Stimulated activated naive CD8-positive, alpha-beta T cell treated with anti-CD3 and anti-CD28 coated beads, Interleukin-15, amount 100 ng/mL, for 72 hours (primary cell): ENCODE results near the gene EFNB2.

Source experiments
- ATAC-seq: fragments of 150-1000 bp; cut with Tn5 transposase; 2 replicates; pipeline ENCODE4 v1.10.0; 2021; ENCODE audit warnings: mild to moderate bottlenecking, moderate library complexity
- DNase-seq, 2 donors: peaks; one replicate each; pipeline ENCODE4 v3.0.0; 2021 to 2022
- H3K27ac Mint-ChIP-seq, 2 donors: one replicate each; pipeline ENCODE4 v1.8.0; 2022; ENCODE audit warnings: mild to moderate bottlenecking in 2 of 2, mixed read lengths in 2 of 2, moderate library complexity in 2 of 2
- H3K27me3 Mint-ChIP-seq: one replicate; pipeline ENCODE4 v1.8.0; 2022; ENCODE audit warnings: mixed read lengths
- H3K4me1 Mint-ChIP-seq: one replicate; pipeline ENCODE4 v1.8.0; 2022; ENCODE audit warnings: mild to moderate bottlenecking, mixed read lengths
- H3K4me3 Mint-ChIP-seq, 2 donors: one replicate each; pipeline ENCODE4 v1.8.0; 2022; ENCODE audit warnings: mild to moderate bottlenecking in 2 of 2, mixed read lengths in 2 of 2, moderate library complexity in 1 of 2
- H3K9me3 Mint-ChIP-seq, 2 donors: one replicate each; pipeline ENCODE4 v1.8.0; 2022; ENCODE audit warnings: mixed read lengths in 2 of 2

The EFNB2 gene, protein sequence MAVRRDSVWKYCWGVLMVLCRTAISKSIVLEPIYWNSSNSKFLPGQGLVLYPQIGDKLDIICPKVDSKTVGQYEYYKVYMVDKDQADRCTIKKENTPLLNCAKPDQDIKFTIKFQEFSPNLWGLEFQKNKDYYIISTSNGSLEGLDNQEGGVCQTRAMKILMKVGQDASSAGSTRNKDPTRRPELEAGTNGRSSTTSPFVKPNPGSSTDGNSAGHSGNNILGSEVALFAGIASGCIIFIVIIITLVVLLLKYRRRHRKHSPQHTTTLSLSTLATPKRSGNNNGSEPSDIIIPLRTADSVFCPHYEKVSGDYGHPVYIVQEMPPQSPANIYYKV

DNA sequence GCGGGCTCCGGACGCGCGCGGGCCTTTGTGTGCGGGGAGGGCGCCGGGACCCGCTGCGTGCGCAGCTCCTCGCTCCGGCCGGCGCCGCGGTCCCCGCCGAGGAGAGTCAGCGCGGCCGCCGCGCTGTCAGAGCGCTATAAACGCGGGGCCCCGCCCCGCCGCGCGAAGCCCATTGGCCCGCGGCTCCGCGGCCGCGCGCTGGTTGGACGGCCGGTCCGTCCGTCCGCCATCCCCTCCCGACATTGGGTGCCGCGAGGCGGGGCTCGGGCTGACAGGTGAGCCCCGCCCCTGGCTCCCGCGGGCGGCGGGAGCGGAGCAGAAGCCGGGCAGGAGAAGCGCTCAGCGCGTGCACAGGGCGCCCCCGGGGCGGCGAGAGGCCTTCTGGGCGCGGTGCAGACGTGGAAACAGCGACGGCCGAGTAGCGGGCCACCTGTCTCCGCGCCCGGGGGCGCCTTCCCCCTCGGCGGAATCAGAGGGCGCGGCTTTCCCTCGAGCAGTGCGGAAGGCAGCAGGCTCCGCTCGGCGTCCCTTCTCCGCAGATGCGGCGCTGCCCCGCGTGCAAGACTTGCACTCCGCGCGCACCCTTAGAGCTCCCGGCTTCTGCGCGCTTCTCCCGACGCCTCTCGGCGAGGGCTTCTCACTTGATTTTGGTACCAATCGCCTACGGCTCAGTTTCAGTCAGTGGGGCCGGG, at the start of gene EFNB2:
Gene EFNB2 (minus strand): TSS at position 111 of the 692 bp plus-strand sequence. CDS start 698 bp downstream, outside the sequence.
- Mint-ChIP-seq H3K4me1 (peaks cover 27% of the 10 kb centered on the region), H3K27me3 (peaks cover 40% of the 10 kb centered on the region), H3K9me3 (no peaks in the 10 kb centered on the region), H3K27ac (peak within 1 kb of the TSS; percentile 7 to 82), H3K4me3 (peak within 1 kb of the TSS; percentile 86 to 97)
- peak; percentile 88 to 90 for DNase-seq
- ATAC-seq, result peak; percentile 95

DNA sequence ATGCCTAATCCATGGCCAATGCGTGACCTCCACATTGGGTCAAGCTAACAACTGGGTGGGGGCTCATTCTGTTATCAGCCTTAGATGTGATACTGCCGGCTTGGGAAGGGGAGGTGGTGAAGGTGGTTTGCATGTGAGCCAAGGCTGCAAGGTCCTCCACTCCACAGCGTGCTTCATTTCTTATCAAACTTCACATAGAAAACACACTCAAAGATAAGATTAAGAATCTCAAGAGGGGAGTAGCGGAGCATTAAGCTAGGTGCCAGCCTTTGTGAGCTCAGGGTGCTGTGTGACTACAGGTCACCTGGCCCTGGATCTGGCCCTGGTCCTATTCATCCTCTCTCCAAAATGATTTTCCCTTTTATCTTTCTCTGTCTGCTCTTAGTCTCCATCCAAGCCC, 45.8 kb upstream of the EFNB2 start:
- H3K27ac Mint-ChIP-seq, result no peak overlapping the region
- no peak for DNase-seq
- H3K27me3 Mint-ChIP-seq, result no peaks in the 10 kb centered on the region
- no peaks in the 10 kb centered on the region for H3K4me1 Mint-ChIP-seq
- H3K4me3 Mint-ChIP-seq, result no peak overlapping the region
- no peak for ATAC-seq
- H3K9me3 Mint-ChIP-seq, result peaks cover 9 to 19% of the 10 kb centered on the region in 2 donors

DNA sequence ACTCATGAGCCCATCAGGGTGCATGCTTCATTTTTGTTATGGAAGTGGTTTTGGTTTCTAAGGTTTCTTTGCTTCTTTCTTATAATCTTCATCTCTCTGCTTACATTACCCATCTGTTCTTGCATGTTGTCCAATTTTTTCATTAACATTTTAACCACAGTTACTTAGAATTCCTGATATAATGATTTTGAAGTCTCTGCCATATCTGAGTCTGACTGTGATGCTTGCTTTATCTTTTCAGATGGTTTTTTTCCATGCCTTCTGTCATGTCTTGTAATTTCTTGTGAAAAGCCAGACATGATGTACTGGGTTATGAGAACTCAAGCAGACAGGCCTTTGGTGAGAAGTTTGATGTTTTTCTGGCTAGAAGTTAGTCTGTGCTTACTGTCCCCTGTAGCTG, 40.4 kb upstream of the EFNB2 start:
- Mint-ChIP-seq H3K27me3 (no peaks in the 10 kb centered on the region), H3K27ac (no peak overlapping the region), H3K4me1 (peaks cover 4% of the 10 kb centered on the region), H3K9me3 (peaks cover 11 to 15% of the 10 kb centered on the region in 2 donors), H3K4me3 (no peak overlapping the region)
- no peak for ATAC-seq
- no peak for DNase-seq

DNA sequence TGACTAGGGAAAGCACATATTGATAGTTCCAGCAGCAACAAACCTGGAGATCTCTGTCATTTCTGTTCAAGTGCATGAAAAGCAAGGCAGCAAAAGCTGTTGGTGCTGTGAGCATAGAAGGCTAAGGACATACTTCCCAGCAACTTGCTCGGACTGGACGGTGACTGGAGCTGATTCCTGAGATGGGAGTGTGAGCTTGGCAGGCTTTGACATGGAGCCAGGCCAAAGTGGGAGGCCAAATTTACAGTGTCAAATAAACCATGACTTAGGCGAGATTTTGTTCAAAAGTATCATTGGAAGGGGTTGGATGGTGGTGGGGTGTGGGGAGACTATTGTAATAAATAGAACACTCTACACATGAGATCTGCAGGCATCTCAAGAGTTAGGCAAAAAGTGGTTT, 38.4 kb upstream of the EFNB2 start:
- no peak overlapping the region for H3K4me3 Mint-ChIP-seq
- DNase-seq, result no peak

DNA sequence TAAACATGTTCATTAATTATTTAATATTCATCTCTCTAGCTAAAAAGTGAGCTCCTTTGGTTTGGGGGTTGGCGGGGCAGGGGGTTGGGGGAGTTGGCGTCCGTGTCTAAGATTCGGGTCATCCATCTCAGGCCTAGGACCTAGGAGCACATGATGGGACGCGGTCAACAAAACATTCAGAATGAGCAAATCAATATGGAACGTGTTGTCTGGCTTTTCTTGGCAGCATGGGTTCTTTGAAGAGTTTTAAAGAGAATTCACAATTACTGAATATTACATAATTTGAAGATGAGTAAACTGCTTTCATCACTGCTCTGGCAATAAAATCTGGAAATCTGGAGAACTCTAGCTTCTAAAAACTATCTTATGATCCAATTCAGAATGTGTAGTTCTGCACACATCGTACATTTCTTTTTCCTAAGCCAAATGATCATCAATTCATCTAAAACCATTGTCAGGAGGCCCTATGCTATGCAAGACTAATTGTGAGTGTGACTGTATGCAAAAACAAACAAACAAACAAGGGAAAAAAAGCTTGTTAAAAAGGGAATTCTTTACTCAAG, 37.9 kb upstream of the EFNB2 start:
- no peak for DNase-seq
- Mint-ChIP-seq H3K27me3 (no peaks in the 10 kb centered on the region), H3K9me3 (peaks cover 11 to 22% of the 10 kb centered on the region in 2 donors), H3K4me3 (no peak overlapping the region), H3K27ac (no peak overlapping the region), H3K4me1 (peaks cover 23% of the 10 kb centered on the region)
- no peak for ATAC-seq

More for the DNA sequence above, 38.4 kb upstream of the EFNB2 start:
- no peak overlapping the region for H3K27ac Mint-ChIP-seq
- no peaks in the 10 kb centered on the region for H3K27me3 Mint-ChIP-seq
- H3K9me3 Mint-ChIP-seq, result peaks cover 11 to 22% of the 10 kb centered on the region in 2 donors
- peaks cover 19% of the 10 kb centered on the region for H3K4me1 Mint-ChIP-seq
- no peak for ATAC-seq

DNA sequence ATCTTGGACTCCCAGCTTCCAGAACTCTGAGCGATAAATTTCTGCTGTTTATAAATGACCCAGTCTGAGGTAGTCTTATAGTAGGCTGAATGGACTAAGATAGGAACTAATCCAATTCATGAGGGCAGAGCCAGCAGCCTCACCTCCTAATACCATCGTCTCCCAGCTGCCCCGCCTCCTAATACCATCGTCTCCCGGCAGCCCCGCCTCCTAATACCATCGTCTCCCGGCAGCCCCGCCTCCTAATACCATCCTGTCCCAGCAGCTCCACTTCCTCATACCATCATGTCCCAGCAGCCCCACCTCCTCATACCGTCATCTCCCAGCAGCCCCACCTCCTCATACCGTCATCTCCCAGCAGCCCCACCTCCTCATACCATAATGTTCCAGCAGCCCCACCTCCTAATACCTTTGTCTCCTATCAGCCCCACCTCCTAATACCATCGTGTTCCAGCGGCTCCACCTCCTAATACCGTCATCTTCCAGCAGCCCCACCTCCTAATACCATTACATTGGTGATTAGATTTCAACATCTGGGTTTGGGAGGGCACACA, 34.9 kb upstream of the EFNB2 start:
- DNase-seq (peak in 1 of 2 donors; percentile 34), ATAC-seq (no peak)
- Mint-ChIP-seq H3K27me3 (no peaks in the 10 kb centered on the region), H3K27ac (no peak overlapping the region), H3K9me3 (peaks cover 11 to 22% of the 10 kb centered on the region in 2 donors), H3K4me3 (peak overlapping the region in 1 of 2 donors; percentile 56), H3K4me1 (peaks cover 37% of the 10 kb centered on the region)

DNA sequence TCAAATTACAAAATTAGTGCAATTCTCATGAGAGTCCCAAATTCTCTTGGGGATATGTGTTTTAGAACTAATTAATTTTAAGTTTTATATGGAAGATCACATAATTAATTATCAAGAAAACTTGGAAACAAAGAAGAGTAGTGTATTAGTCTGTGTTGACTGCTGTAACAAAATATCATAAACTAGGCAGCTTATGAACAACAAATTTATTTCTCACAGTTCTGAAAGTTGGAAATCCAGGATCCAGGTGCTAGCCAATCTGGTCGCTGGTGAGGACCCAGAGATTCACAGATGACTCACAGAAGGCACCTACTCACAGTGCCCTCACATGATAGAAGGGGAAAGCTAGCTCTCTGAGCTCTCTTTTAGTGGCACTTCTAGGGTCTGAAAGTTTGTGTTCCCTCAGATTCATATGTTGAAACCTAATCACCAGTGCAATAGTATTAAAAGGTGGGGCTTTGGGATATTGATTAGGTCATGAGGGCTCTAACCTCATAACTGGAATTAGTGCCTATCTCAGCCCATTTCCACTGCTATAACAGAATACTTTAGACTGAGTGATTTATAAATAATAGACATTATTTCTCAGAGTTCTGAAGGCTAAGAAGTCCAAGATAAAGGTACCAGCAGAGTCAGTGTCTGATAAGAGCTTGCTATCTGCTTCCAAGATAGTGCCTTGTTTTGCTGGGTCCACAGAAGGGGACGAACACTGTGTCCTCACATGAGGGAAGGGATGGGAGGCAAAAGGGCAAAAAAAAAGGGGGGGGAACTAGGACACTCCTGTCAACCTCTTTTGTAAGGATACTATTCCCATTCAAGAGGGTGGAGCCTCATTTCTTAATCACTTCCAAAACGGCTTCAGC, 34.0 kb upstream of the EFNB2 start:
- peaks cover 7 to 17% of the 10 kb centered on the region in 2 donors for H3K9me3 Mint-ChIP-seq
- DNase-seq (no peak), ATAC-seq (no peak)
- no peak overlapping the region for H3K4me3 Mint-ChIP-seq
- no peaks in the 10 kb centered on the region for H3K27me3 Mint-ChIP-seq
- H3K4me1 Mint-ChIP-seq, result peaks cover 46% of the 10 kb centered on the region
- no peak overlapping the region for H3K27ac Mint-ChIP-seq

DNA sequence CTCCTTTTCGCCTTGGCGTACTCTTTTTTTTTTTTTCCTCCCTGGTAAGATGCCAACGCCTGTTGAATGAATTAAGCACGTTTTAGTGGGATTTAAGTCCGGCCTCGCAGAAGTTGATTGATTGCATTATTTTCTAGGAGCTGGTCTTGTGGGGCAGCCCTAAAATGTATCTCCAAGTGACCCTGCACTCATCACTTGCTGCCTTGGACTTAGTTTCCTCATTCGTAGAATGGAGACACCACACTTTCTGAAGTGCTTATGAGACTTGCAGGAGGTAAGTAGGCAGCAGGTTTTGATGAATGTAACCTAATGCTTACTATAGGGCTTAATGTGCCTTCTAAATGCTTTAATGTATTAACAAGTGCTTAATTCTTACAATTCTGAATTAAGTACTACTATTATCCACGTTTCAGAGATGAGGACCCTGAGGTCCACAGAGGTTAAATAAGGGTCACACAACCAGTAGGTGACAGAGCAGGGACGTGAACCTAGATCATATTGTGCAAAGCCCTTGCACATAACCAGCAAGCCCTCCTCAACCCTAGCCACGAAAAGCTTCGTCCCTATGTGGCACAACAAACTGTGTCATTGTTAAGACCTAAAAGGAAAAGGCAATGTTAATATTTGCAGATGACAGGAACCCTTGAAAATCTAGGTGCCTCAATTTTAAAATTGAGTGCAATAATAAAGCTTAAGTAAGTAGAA, 33.0 kb upstream of the EFNB2 start:
- H3K4me1 Mint-ChIP-seq, result peaks cover 56% of the 10 kb centered on the region
- peak; percentile 34 for ATAC-seq
- H3K27ac Mint-ChIP-seq, result peak overlapping the region; percentile 99
- H3K4me3 Mint-ChIP-seq, result peak overlapping the region; percentile 92 to 94
- H3K27me3 Mint-ChIP-seq, result no peaks in the 10 kb centered on the region
- no peak for DNase-seq
- peaks cover 0 to 7% of the 10 kb centered on the region in 2 donors for H3K9me3 Mint-ChIP-seq

DNA sequence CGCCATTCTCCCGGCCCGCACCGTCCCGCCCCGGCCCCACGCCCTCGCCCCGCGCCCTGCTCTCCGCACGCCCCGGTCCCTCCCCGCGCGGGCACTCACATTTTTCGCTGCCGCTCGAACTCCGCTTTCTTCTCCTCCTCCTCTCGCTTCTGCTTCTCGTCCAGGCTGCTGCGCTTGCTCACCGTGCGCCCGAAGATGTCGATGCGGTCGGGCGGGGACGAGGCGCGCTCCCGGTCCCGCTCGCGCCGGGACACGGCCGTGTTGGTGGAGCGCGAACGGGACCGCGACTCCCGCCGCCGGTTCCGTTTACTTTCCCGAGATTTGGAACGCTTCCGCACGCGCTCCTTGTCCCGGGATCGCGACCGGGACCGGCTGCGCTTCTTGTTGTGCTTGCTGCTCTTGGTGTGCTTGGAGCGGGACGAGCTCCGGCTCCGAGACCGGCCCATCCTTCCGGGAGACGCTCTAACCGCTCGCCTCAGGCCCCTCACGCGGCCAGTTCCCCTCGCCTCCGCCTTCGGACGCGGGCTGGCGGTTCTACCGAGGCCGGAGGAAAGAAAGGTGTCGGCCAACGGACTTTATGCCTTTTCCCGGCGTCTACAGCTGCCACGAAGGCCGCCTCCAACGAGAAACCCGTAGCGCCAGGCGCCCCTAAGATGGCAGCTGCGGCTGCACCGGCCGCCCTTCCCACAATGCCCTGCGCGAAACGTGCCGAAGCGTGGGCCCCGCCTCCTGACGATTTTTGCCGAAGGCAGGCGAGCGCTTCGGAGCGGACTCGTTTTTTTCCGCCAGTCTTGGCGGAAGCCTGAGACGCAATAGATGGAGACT, 32.2 kb upstream of the EFNB2 start, which contains the start of gene ARGLU1:
Gene ARGLU1 (minus strand): TSS at position 664 of the 825 bp plus-strand sequence. CDS start 218 bp downstream, at position 446.
- peak within 1 kb of the TSS; percentile 92 to 94 for H3K4me3 Mint-ChIP-seq

DNA sequence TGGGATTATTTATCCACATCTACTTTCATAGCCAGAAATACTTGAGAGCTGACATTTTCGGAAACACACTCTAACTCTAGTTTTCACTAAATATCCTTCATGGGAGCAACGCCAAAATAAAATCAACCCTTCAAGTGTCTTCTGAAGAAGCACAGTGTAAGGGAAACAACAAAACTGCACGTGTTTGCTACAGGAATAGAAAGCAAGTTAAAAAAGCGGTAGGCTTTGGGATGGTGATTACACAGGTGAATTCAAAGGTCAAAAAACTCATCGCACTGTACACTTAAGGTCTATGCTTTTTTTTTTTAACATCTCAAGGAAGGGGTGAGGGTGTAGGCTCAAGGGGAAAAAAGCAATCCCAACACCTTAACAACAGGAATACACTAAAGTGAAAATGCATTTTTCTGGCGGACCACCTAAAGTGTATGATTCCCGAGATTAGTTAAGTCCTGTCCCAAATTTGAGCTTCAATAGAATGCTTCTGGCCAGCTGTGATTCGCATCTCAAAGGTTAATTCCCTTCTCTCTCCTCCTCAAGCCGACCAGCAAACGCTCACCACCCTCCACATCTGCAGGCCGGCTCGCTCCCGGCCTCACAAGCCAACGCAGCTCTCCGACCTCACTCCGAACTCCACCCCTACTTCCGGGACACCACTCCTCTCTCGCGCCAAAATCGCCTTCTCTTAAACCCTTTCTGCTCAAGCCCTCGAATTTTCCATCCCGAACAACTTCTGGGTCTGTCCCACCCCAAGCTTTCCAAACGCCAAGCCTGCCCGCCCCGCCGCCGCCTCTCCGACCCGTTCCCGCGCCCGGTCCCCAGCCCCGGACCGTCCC, 31.4 kb upstream of the EFNB2 start:
- peaks cover 66% of the 10 kb centered on the region for H3K4me1 Mint-ChIP-seq
- H3K27me3 Mint-ChIP-seq, result no peaks in the 10 kb centered on the region
- peak overlapping the region; percentile 99 for H3K27ac Mint-ChIP-seq
- peak in 1 of 2 donors; percentile 48 for DNase-seq
- peaks cover 0 to 7% of the 10 kb centered on the region in 2 donors for H3K9me3 Mint-ChIP-seq
- peak overlapping the region; percentile 92 to 94 for H3K4me3 Mint-ChIP-seq
- ATAC-seq, result peak; percentile 69

More for the DNA sequence above, 32.2 kb upstream of the EFNB2 start, which contains the start of gene ARGLU1:
- DNase-seq, result peak; percentile 92 to 95
- H3K9me3 Mint-ChIP-seq, result peaks cover 0 to 7% of the 10 kb centered on the region in 2 donors
- no peaks in the 10 kb centered on the region for H3K27me3 Mint-ChIP-seq
- H3K4me1 Mint-ChIP-seq, result peaks cover 62% of the 10 kb centered on the region
- H3K27ac Mint-ChIP-seq, result peak within 1 kb of the TSS; percentile 99
- peak; percentile 83 for ATAC-seq

DNA sequence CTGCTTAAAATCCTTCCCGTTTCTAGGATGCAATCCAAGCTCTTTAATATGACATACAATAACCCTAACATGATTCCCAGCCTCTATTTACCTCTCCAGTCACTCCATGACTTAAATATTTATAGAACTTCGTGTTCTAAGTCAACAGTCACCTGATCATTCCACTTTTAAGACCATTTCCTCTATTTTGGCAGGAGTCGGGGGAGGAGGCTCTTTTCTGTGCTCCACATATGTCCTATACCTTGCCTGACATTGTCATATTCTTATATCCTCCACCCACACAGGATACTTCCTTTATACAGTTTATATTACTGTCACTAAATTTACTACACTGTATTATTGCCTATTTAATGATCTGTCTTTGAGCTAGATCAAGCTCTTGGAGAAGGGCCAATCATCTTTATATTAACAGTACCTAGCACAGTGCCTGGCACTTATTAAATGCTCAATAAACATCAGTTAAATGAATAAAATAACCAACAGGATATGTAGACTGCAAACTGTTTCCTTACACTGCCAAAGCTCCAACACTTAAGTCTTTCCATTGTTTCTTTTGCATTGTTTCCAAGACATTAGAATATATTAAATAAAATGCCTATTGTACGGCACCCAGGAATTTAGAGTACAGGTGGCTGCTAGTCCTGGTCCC, 29.8 kb upstream of the EFNB2 start:
- no peak for DNase-seq

DNA sequence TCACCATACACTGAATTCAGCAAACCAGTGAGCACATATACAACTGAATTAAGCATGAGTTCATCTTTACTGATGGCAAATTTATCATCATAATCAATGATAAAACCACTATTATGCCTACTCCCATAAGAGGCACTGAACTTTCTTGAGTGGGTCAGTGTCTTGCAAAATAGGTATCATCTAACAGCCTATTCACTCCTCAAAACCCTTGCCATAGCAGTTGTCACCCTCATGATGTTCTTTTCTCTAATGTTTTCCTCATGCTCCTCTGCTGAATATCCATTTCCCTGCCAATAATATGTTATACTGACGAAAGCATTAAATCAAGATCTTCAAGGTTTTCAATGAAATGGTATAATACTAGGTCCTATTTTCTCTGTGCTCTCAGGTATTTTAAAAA, 26.8 kb upstream of the EFNB2 start:
- H3K9me3 Mint-ChIP-seq, result no peaks in the 10 kb centered on the region
- H3K4me3 Mint-ChIP-seq, result peak overlapping the region; percentile 50 to 71
- H3K27ac Mint-ChIP-seq, result peak overlapping the region; percentile 58 to 89
- ATAC-seq, result no peak
- peaks cover 76% of the 10 kb centered on the region for H3K4me1 Mint-ChIP-seq
- DNase-seq, result no peak
- H3K27me3 Mint-ChIP-seq, result no peaks in the 10 kb centered on the region

More for the DNA sequence above, 29.8 kb upstream of the EFNB2 start:
- H3K4me3 Mint-ChIP-seq, result peak overlapping the region; percentile 92 to 94
- H3K4me1 Mint-ChIP-seq, result peaks cover 74% of the 10 kb centered on the region
- peak overlapping the region; percentile 44 to 86 for H3K27ac Mint-ChIP-seq
- no peaks in the 10 kb centered on the region for H3K27me3 Mint-ChIP-seq
- ATAC-seq, result no peak
- H3K9me3 Mint-ChIP-seq, result peaks cover 0 to under 1% of the 10 kb centered on the region in 2 donors
